ENCODE measurements around the gene OR2V2. TPM values are rescaled to one million over a fixed set of nuclear protein-coding genes. Genes with fewer than 3 reads are reported as not detected.
"Not testable (repeated sequence)": the region's sequence is repeated elsewhere in the genome, so short reads cannot be mapped to it uniquely, and the experiment has no call there.

Gene OR2V2
- total RNA-seq, 1 donor from 2014 or later = not detected

DNA sequence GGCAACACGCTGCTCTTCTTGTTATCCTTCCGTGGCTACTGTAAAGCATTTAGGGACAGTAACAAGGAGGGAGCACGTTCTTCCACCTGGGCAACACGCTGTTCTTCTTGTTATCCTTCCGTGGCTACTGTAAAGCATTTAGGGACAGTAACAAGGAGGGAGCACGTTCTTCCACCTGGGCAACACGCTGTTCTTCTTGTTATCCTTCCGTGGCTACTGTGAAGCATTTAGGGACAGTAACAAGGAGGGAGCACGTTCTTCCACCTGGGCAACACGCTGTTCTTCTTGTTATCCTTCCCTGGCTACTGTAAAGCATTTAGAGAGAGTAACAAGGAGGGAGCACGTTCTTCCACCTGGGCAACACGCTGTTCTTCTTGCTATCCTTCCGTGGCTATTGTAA is 33.8 kb upstream of the OR2V2 start:
- ATAC-seq; DNase-seq (ENCODE audit: missing footprints); intact Hi-C loops (cut with DNase I): not testable (repeated sequence)

DNA sequence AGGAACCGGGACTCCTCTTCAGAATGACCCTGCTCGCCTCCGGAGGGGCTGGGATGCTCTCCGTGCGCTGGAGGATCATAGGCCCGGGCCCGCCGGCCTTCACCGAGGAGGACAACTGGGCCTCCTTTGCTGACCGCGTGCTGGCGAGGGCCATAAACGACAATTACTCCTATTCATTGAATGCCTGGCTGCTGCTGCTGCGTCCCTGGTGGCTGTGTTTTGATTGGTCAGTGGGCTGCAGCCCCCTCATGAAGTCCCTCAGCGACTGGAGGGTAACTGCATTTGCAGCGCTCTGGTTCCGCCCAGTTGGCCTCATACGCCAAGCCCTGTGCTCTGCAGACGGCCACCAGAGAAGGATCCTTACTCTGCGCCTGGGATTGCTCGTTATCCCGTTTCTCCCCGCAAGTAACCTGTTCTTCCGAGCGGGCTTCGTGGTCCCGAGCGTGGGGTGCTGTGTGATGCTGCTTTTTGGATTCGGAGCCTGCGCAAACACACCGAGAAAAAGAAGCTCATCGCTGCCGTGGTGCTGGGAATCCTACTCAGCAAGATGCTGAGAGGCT is 33.0 kb upstream of the OR2V2 start:
- ATAC-seq (no peak), DNase-seq (ENCODE audit: missing footprints) (peak; percentile 40)
- intact Hi-C loops (cut with DNase I) = no loop called here

DNA sequence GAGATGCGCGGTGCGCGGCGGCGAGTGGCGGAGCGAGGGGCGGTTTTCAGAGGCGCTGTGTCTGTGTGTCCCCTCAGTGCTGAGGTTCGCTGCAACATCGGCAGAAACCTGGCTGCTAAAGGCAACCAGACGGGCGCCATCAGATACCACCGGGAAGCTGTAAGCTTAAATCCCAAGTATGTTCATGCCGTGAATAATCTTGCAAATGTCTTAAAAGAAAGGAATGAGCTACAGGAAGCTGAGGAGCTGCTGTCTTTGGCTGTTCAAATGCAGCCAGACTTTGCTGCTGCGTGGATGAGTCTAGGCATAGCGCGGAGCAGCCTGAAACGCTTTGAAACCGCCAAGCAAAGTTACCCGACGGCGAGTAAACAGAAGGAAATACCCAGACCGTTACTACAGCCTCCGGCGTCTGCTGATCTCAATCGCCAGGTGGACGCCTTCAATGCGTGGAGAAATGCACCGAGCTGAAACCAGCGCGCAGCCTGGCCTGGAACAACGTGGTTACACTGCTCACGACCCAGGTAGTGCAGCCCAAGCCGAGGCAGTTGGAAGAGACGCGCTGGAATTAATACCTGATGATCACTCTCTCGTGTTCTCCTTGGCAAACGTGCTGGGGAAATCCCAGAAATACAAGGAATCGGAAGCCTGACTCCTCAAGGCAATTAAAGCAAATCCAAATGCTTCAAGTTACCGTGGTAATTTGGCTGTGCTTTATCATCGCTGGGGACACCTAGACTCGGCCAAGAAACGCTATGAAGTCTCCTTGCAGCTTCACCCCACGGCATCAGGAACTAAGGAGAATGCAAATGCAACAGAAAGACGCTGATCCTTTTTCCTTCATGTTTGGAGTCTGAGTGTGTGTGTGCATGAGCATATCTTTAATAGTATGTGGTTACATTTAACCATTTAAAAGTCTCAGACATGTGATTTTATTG is 32.3 kb upstream of the OR2V2 start:
- DNase-seq (ENCODE audit: missing footprints) (peak; percentile 16), ATAC-seq (no peak)
- intact Hi-C loops (cut with DNase I) = no loop called here

DNA sequence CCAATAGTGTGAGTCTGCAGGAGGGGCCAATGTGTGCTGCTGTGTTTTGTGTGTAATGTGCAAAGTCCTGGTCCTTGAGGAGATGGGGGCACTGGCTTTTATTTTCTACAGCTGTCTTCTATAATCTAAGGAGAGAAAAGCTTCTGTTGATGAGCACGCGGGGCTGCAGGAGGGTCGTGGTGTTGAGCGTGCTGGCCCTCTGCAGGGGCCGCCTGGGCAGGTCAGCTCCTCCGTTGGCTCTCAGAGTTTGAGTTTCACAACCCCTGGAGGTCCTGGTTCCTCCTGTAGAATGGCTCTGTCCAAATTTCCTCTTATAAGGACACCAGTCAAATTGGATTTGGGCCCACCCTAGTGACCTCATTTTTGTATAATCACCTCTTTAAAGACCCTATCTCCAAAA is 29.0 kb upstream of the OR2V2 start:
- no peak for ATAC-seq
- peak; percentile 32 for DNase-seq (ENCODE audit: missing footprints)
- intact Hi-C loops (cut with DNase I) = no loop called here

DNA sequence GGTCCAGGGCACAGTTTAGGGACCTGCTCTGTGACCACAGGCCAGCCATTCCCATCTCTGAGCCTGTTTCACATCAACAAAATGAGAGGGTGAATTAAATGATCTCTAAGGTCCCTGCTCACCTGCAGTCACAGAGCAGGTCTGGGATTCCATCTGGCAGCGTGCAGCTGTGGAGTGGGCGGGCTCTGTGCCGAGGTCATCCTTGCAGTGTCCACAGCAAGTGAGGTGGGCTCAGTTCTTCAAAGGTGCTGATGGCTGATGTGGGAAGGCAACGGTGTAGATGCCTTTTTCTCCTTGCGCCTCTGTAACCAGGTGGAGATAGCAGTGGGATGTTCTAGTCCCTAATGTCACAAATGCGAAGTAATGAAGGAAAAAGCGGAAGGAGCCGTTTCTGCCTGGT is 28.3 kb upstream of the OR2V2 start:
- DNase-seq (ENCODE audit: missing footprints) = peak; percentile 14
- intact Hi-C loops (cut with DNase I) = no loop called here
- no peak for ATAC-seq

DNA sequence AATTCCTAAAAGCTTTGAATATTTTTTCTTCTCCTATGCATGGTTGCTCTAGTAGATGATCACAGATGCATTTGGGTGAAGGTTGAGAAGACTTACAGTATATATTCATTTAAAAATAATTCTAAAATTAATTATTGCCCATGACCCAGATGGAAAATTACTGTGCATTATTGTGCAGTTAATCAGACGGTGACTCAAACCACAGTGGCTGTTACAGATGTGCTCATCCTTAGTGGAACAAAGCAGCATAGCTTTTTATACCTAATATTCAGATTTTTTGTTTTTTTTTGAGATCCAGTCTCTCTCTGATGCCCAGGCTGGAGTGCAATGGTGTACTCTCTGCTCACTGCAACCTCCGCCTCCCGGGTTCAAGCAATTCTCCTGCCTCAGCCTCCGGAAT is 27.1 kb upstream of the OR2V2 start:
- ATAC-seq (no peak), DNase-seq (ENCODE audit: missing footprints) (no peak)
- intact Hi-C loops (cut with DNase I) = no loop called here

DNA sequence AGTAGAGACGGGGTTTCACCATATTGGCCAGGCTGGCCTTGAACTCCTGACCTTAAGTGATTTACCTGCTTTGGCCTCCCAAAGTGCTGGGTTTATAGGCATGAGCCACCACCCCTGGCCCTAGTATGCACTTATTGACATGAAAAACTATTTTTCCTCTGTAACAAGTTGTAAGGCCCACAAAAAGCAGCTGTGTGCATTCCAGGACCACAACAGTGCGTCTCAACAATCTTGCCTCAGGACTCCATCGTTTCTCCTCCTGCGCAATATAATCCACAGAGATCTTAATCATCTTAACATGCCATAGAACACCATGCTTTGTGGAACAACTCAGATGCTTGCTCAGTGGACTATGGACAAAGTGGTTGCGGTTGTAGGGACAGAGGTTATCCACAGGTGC is 26.6 kb upstream of the OR2V2 start:
- no peak for DNase-seq (ENCODE audit: missing footprints)
- intact Hi-C loops (cut with DNase I) = no loop called here
- no peak for ATAC-seq

DNA sequence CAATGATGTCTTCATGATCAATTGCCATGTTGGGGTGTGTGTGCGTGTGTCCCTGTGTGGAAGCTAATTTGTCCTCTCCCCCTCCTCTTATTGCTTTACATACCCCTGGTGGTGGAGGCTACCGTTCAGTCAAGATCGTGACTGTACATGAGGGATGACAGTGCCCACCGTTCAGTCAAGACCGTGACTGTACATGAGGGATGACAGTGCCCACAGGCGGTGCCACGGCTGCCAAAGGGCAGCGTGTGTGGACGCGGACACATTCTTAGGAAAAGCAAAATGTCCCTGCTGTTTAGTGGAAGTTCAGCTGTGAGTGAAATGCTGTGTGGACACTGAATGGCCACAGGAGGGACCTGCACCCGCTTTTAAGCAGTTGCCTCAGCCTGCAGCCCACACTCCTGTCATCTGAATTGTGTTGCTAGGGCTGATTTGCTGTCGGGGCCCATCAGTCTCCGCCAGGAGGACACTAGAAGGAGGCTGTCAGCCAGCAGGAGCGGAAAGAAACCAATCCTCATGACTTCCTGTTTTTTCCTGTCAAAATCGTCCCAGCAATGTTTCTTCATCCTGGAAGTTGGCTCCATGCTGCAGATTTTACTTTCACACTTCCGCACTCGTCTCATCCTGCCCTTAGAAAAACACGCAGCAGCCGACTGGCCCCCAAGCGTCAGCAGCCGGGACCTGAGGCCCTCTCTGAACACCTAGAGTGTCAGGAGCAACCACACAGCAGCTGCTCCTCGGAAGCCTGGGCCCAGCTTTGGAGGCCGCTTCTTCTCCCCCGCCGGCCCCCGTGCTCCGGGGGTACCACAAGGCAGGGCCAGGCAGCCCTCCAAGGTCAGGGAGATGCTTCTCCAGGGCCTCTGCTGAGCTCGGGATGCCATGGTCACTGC is 25.5 kb upstream of the OR2V2 start:
- intact Hi-C loops (cut with DNase I) = no loop called here
- DNase-seq (ENCODE audit: missing footprints) = no peak
- no peak for ATAC-seq

DNA sequence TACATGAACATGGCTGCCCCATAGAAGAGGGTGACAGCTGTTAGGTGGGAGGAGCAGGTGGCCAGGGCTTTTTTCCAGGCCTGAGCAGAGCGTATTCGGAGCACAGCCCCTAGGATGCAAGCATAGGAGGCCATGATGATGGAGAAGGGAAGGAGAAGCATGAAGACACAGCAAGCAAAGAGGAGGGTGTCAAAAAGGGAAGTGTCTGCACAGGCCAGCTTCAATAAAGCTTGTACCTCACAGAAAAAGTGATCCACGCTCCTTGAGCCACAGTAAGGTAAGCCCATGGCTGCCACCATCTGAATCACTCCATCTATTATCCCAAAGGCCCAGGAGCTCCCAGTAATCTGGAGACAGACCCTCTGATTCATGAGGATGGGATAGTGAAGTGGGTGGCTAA is 22.9 kb upstream of the OR2V2 start:
- intact Hi-C loops (cut with DNase I) = no loop called here
- DNase-seq (ENCODE audit: missing footprints) (no peak), ATAC-seq (no peak)

DNA sequence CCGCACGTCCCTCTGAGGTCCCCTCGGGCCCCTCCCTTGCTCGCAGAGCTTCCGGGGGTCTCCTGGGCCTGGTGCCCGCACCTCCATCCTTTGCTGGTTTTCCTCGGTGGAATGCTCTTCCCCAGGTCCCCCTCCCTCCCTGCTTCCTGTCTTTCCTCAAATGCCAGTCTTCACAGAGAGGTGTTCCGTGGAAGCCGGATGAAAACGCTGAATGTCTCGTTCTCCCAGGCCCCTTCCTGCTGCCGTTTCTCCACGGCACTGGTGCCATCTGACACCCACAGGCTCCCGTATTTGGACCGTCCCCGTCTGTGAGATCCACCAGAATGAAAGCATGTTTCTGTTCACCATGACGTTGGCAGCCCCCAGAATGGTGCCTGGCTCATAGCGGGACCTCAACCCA is 20.5 kb upstream of the OR2V2 start:
- intact Hi-C loops (cut with DNase I) = no loop called here
- ATAC-seq (no peak), DNase-seq (ENCODE audit: missing footprints) (no peak)

DNA sequence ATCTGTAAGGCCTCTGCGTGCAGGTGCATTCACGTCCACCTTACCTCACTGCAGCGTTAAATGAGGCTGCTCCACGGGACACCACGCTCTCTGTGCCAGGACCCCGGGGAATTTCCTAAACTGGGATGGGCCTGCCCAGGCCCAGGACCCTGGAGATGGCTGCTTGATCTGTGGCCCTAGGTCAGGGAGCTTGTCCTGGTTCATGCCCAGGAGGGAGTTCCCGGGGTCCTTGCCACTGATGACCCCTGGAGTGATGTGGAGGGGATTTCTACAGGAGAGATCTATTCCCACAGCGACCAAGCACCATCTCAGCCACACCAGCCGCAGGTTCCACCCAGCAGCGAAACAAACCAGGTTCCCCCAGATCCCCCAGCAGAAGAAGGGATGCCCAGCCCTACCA is 19.9 kb upstream of the OR2V2 start:
- intact Hi-C loops (cut with DNase I) = no loop called here

DNA sequence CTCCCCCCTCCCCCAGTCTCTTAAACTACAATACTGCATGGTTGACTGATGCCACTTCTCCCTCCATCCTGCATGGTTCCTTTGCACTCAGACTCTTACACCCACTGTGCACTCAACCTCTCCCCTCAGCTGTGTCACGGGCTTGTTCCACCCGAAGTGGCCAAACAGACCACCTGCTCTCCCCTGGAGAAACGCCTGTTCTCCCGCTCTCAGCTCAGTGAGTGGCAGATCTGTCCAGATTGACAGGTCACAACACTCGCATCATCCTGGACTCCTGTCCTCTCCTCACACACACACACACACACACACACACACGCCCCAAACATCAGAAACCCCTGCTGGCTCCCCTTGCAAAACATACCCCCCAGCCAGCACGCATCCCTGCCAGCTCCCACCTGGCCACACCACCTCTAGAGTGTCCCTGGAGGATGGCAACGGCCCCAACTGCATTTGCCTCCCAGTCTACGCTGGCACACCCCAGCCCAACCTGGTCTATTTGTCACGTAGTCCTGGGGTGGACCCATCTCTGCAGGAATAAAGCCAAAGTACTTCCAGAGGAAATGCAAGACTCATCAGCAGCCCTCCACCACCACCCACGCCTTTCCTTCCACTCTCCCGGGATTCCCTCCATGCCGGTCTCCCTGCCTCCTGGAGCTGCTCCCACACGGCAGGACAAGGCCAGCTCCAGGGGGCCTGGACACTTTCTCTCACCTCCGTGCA is 19.3 kb upstream of the OR2V2 start:
- ATAC-seq (no peak), DNase-seq (ENCODE audit: missing footprints) (no peak)
- intact Hi-C loops (cut with DNase I) = no loop called here

More for the DNA sequence above, 19.9 kb upstream of the OR2V2 start:
- DNase-seq (ENCODE audit: missing footprints) (no peak), ATAC-seq (no peak)

DNA sequence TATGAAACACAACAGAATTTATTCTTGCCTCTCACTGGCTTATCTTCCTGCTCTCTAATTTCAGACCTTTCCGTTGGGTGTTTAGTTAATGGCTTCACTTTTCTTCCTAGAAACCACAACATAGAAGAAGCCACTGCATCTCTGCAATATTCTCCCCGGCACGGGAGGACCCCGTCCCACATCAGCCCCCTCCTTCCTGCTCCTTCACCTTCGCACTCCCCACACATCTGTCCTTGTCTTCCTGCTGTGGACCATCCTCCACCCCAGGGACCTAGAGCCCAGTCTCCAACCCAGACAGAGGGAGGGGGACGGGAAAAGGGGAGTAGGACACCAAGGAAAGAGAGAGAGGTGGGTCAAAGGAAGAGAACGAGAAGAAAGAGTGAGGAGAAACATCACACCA is 17.8 kb upstream of the OR2V2 start:
- DNase-seq (ENCODE audit: missing footprints) (no peak), ATAC-seq (no peak)
- intact Hi-C loops (cut with DNase I) = no loop called here

DNA sequence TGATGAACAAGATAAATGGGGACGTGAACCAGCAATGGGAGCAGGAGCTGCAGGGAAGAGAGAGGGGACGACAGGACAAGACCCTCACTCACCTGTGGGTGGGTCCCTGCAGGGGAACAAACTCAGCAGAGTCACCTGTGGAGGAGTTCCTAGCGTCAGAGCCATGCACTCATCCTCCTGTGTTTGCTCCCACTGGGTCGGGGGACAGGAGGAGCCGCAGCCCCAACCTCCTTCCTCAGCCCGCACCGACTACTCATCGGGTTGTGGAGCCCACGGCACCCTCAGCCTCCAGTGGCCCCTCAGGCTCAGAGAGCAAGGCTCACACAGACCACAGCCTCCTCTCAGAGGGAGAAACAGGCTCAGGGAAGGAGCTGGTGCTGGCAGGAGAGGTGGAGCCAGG is 17.3 kb upstream of the OR2V2 start:
- intact Hi-C loops (cut with DNase I); ATAC-seq; DNase-seq (ENCODE audit: missing footprints): not testable (repeated sequence)

DNA sequence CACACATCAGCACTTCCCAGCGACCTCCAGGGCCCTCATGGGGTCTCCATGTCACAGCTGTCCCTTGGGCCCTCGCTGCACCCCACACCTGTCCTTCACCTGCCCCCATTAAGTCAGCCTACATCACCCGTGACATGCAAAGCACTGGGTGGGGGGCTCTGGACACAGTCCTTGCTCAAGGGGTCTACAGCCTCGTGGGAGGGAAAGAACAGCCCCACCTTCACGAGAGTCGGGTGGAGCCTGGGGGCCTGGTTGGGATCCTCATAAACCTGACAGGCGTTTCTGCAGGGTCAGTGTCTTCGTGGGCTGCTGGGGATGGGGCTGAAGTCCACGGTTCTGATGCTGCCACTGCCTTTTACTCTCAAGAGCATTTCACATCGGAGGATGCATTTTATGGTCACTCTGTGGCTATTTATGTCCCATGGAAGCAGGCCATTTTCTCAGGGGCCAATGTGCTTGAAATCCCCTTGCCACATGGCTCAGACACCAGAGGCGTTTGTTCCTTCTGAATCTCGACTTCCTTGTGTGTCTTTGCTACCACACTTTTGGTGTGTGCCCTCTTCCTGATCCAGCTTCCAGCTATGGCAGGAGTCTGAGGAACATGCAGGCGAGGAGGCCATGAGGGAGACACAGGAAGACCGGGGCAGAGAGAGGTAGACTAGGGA is 16.4 kb upstream of the OR2V2 start, which contains the start of gene OR2V1:
TSS of gene OR2V1 (minus strand) at position 338 of the 665 bp plus-strand sequence. CDS start 5,865 bp downstream, outside the sequence.
- ATAC-seq (no peak), DNase-seq (ENCODE audit: missing footprints) (peak; percentile 41)
- intact Hi-C loops (cut with DNase I) = no loop called here

DNA sequence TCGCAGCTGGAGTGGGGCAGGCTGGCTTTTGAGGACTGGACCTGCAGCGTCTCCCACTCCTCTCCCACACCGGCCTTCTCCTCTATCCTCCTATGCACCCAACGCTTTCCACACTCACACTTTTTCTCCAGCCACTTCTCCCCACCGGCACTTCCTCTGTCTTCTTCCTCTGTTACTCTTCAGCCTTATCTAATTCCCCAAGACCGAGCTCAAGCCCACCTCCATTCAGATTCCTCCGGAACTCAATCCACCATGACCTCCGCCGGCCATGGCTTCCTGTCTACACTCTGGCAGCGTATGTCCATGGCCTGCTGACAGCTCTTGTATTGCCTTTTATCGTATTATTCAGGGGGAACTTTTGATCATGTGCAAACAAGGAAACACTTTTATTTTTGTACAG is 15.9 kb upstream of the OR2V2 start:
- ATAC-seq (no peak), DNase-seq (ENCODE audit: missing footprints) (peak; percentile 47)
- intact Hi-C loops (cut with DNase I) = no loop called here

DNA sequence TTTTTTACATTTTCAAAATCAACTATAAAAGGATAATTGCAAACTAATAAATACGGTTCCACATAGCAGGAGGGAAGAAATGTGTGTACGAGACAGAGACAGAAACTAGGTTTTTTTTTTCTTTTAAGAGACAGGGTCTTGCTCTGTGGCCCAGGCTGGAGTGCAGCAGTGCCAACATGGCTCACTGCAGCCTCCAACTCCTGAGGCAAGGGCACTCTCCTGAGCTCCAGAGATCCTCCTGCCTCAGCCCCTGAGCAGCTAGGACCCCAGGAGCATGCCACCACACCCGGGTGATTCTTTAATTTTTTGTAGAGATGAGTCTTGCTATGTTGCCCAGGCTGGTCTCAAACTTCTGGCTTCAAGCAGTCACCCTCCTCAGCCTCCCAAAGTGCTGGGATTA is 14.3 kb upstream of the OR2V2 start:
- intact Hi-C loops (cut with DNase I) = no loop called here
- no peak for DNase-seq (ENCODE audit: missing footprints)
- ATAC-seq = no peak

DNA sequence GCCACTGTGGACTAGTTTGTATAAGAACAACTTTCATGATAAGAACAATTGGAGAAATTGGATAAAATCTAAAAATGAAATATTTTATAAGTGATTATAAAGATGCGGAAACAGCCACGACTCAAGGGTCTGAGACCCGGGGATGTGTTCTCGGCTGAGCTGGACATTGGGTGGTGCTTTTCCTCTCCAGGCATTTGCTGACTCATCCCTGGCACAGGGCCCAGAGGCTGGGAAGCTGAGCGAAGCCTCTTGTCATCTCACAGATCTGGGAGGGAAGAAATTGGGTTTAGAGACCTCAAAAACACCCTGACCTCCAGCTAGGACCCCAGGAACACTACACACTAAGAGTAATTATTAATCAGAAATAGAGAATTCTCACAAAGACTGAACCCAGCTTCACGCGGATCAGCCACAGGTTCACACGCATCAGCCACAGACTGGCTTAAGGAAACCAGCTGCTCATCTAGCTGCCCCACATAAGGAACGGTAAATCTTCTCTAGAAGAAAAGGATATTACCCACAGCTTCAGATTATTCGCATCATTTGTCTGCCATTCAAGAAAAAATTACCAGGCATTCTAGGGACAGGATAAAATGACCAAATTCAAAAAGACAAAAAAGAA is 13.7 kb upstream of the OR2V2 start:
- DNase-seq (ENCODE audit: missing footprints) = peak; percentile 82
- intact Hi-C loops (cut with DNase I) = no loop called here
- ATAC-seq = no peak
